Measurements from ENCODE around the gene PRM3. TPM values are rescaled to one million over a fixed set of nuclear protein-coding genes. Genes with fewer than 3 reads are reported as not detected.

The PRM3 gene
- total and polyA plus RNA-seq, 9 donors: not detected

- Histone ChIP-seq H3K4me3 (peak overlapping the region; percentile 87), H3K27me3 (no peaks in the 10 kb centered on the region), H3K27ac (peak overlapping the region in 1 of 2 donors; percentile 99), H3K36me3 (no peaks in the 10 kb centered on the region), H3K9me3 (no peaks in the 10 kb centered on the region), H3K4me1 (ENCODE audit: insufficient read depth) (peaks cover 6% of the 10 kb centered on the region)
- TF ChIP-seq POLR2A (IDR thresholded peaks at IDR 0.05): no peak
- TF ChIP-seq CTCF (IDR thresholded peaks at IDR 0.05): peak in 2 of 3 donors; percentile 65 to 69
- WGBS, 3 donors: 23 to 28% (median 25%) methylated on average over 21 of the region's 21 CpGs
- intact Hi-C loops (cut with DNase I): loop anchor here (2.0 to 10.0 kb wide), 6 partner anchors 55 to 287 kb away; partner anchors contain the start of gene RMI2 (in 2 of the 4)
- peak; percentile 74 to 82 (median 79) for DNase-seq
Measured at GRCh38 chr16:11257131-11257938, 16.1 kb downstream of the PRM3 start.

GRCh38 chr16:11256661-11257130, 16.7 kb downstream of the PRM3 start:
- Histone ChIP-seq H3K9me3 (no peaks in the 10 kb centered on the region), H3K27ac (peak overlapping the region; percentile 73 to 99), H3K4me1 (ENCODE audit: insufficient read depth) (peaks cover 6% of the 10 kb centered on the region), H3K27me3 (no peaks in the 10 kb centered on the region), H3K4me3 (peak overlapping the region; percentile 87), H3K36me3 (no peaks in the 10 kb centered on the region)
- 0 to 2% (median 0%) methylated on average over 25 to 32 of the region's 32 CpGs for WGBS, 3 donors
- TF ChIP-seq CTCF (IDR thresholded peaks at IDR 0.05) (no peak), POLR2A (IDR thresholded peaks at IDR 0.05) (no peak), EP300 (IDR thresholded peaks at IDR 0.05) (no peak)
- peak in 2 of 5 donors; percentile 63 to 80 for DNase-seq
- intact Hi-C loops (cut with DNase I): loop anchor here (2.0 to 10.0 kb wide), 6 partner anchors 56 to 286 kb away; partner anchors contain the start of gene RMI2 (in 2 of the 4)

- TF ChIP-seq POLR2A (IDR thresholded peaks at IDR 0.05): peak; percentile 94
- TF ChIP-seq CTCF (IDR thresholded peaks at IDR 0.05): peak; percentile 85 to 98 (median 98)
- no peak for TF ChIP-seq EP300 (IDR thresholded peaks at IDR 0.05)
- peak; percentile 85 to 93 (median 89) for DNase-seq
- H3K27ac ChIP-seq: peak within 1 kb of the TSS; percentile 82 to 99
- H3K27me3 ChIP-seq: no peaks in the 10 kb centered on the region
- intact Hi-C loops (cut with DNase I): loop anchor here (2.0 to 10.0 kb wide), 6 partner anchors 56 to 285 kb away; partner anchors contain the start of gene RMI2 (in 2 of the 4)
- H3K9me3 ChIP-seq: no peaks in the 10 kb centered on the region
- H3K4me1 ChIP-seq (ENCODE audit: insufficient read depth): peaks cover 6% of the 10 kb centered on the region
- peak within 1 kb of the TSS; percentile 87 for H3K4me3 ChIP-seq
- WGBS, 3 donors: 0 to 1% (median 0%) methylated on average over 40 to 100 of the region's 100 CpGs
- H3K36me3 ChIP-seq: no peaks in the 10 kb centered on the region
Measured at GRCh38 chr16:11255737-11256660, 17.4 kb downstream of the PRM3 start, which contains the start of gene SOCS1. SOCS1 (minus strand) TSS chr16:11256204; CDS start chr16:11255478, 726 bp downstream.

Data from ovary (tissue), 9 donors.